ENCODE data around the gene ZNF267.
"Not testable (repeated sequence)": the region's sequence is repeated elsewhere in the genome, so short reads cannot be mapped to it uniquely, and the experiment has no call there.

Gene ZNF267

GRCh38 chr16:31873556-31874365, at the start of gene ZNF267:
Gene ZNF267 (plus strand): TSS chr16:31873807. CDS start chr16:31873967, 160 bp downstream.
- DNase-seq (ENCODE audit: low read depth), result peak; percentile 89

GRCh38 chr16:31833047-31833446, 40.6 kb upstream of the ZNF267 start:
- DNase-seq (ENCODE audit: low read depth), result no peak

- not testable (repeated sequence) for DNase-seq (ENCODE audit: low read depth)
Observed at GRCh38 chr16:31836396-31836795, 37.2 kb upstream of the ZNF267 start.

GRCh38 chr16:31842864-31843263, 30.7 kb upstream of the ZNF267 start:
- no peak for DNase-seq (ENCODE audit: low read depth)

GRCh38 chr16:31848572-31848971, 25.0 kb upstream of the ZNF267 start:
- not testable (repeated sequence) for DNase-seq (ENCODE audit: low read depth)

- DNase-seq (ENCODE audit: low read depth), result no peak
Observed at GRCh38 chr16:31853291-31853690, 20.3 kb upstream of the ZNF267 start.

- no peak for DNase-seq (ENCODE audit: low read depth)
Observed at GRCh38 chr16:31860508-31860907, 13.1 kb upstream of the ZNF267 start.

GRCh38 chr16:31861455-31861854, 12.2 kb upstream of the ZNF267 start:
- no peak for DNase-seq (ENCODE audit: low read depth)

- no peak for DNase-seq (ENCODE audit: low read depth)
Observed at GRCh38 chr16:31862761-31863160, 10.8 kb upstream of the ZNF267 start.

GRCh38 chr16:31868164-31868563, 5.4 kb upstream of the ZNF267 start:
- DNase-seq (ENCODE audit: low read depth), result no peak

GRCh38 chr16:31868691-31869167, 4.9 kb upstream of the ZNF267 start:
- peak; percentile 54 for DNase-seq (ENCODE audit: low read depth)

GRCh38 chr16:31869511-31870201, 4.0 kb upstream of the ZNF267 start:
- DNase-seq (ENCODE audit: low read depth), result peak; percentile 80

- DNase-seq (ENCODE audit: low read depth), result no peak
Observed at GRCh38 chr16:31870809-31871208, 2.8 kb upstream of the ZNF267 start.

- DNase-seq (ENCODE audit: low read depth), result no peak
Observed at GRCh38 chr16:31871510-31871909, 2.1 kb upstream of the ZNF267 start.

GRCh38 chr16:31872201-31872600, 1.4 kb upstream of the ZNF267 start:
- DNase-seq (ENCODE audit: low read depth), result no peak

GRCh38 chr16:31874366-31875111, 932 bp downstream of the ZNF267 start:
- peak; percentile 45 for DNase-seq (ENCODE audit: low read depth)

- DNase-seq (ENCODE audit: low read depth), result peak; percentile 60
Observed at GRCh38 chr16:31875112-31875803, 1.7 kb downstream of the ZNF267 start.

- DNase-seq (ENCODE audit: low read depth), result no peak
Observed at GRCh38 chr16:31875928-31876547, 2.4 kb downstream of the ZNF267 start.

- DNase-seq (ENCODE audit: low read depth), result peak; percentile 85
Observed at GRCh38 chr16:31876951-31877828, 3.6 kb downstream of the ZNF267 start.

GRCh38 chr16:31877876-31878642, 4.5 kb downstream of the ZNF267 start:
- no peak for DNase-seq (ENCODE audit: low read depth)

Data from stromal cell of bone marrow (primary cell).